ENCODE results near the gene RAB11A. TPM values are rescaled to one million over a fixed set of nuclear protein-coding genes. Genes with fewer than 3 reads are reported as not detected.

RAB11A gene
- total and polyA plus RNA-seq, 9 of the 15 experiments (the other 6 are each of a cell fraction or from before 2014, with no cell fraction given), result 129 to 369 (median 245) TPM

GRCh38 chr15:65828585-65828984 is 40.7 kb upstream of the RAB11A start (continued):
- TF ChIP-seq ZBTB17 (CRISPR knock-in tag; IDR thresholded peaks at IDR 0.05) (no peak), TCF7L2 (IDR thresholded peaks at IDR 0.05; ENCODE audit: low read depth, low read length) (no peak), ZKSCAN1 (IDR thresholded peaks at IDR 0.05; ENCODE audit: low read depth, low read length) (no peak)
- TF ChIP-seq, protein P1, sequence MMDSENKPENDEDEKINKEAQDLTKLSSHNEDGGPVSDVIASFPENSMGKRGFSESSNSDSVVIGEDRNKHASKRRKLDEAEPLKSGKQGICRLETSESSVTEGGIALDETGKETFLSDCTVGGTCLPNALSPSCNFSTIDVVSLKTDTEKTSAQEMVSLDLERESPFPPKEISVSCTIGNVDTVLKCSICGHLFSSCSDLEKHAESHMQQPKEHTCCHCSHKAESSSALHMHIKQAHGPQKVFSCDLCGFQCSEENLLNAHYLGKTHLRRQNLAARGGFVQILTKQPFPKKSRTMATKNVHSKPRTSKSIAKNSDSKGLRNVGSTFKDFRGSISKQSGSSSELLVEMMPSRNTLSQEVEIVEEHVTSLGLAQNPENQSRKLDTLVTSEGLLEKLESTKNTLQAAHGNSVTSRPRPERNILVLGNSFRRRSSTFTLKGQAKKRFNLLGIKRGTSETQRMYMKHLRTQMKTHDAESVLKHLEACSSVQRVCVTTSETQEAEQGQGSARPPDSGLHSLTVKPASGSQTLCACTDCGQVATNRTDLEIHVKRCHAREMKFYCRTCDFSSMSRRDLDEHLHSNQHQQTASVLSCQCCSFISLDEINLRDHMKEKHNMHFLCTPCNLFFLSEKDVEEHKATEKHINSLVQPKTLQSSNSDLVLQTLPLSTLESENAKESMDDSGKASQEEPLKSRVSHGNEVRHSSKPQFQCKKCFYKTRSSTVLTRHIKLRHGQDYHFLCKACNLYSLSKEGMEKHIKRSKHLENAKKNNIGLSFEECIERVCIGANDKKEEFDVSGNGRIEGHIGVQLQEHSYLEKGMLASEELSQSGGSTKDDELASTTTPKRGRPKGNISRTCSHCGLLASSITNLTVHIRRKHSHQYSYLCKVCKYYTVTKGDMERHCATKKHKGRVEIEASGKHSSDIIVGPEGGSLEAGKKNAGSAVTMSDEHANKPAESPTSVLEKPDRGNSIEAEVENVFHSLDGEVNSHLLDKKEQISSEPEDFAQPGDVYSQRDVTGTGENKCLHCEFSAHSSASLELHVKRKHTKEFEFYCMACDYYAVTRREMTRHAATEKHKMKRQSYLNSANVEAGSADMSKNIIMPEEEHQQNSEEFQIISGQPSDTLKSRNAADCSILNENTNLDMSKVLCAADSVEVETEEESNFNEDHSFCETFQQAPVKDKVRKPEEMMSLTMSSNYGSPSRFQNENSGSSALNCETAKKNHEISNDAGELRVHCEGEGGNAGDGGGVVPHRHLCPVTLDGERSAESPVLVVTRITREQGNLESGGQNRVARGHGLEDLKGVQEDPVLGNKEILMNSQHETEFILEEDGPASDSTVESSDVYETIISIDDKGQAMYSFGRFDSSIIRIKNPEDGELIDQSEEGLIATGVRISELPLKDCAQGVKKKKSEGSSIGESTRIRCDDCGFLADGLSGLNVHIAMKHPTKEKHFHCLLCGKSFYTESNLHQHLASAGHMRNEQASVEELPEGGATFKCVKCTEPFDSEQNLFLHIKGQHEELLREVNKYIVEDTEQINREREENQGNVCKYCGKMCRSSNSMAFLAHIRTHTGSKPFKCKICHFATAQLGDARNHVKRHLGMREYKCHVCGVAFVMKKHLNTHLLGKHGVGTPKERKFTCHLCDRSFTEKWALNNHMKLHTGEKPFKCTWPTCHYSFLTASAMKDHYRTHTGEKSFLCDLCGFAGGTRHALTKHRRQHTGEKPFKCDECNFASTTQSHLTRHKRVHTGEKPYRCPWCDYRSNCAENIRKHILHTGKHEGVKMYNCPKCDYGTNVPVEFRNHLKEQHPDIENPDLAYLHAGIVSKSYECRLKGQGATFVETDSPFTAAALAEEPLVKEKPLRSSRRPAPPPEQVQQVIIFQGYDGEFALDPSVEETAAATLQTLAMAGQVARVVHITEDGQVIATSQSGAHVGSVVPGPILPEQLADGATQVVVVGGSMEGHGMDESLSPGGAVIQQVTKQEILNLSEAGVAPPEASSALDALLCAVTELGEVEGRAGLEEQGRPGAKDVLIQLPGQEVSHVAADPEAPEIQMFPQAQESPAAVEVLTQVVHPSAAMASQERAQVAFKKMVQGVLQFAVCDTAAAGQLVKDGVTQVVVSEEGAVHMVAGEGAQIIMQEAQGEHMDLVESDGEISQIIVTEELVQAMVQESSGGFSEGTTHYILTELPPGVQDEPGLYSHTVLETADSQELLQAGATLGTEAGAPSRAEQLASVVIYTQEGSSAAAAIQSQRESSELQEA (IDR thresholded peaks at IDR 0.05; ENCODE audit: low read depth), result no peak

Measured in K562 (cell line).